ENCODE results near the gene NUP62.

NUP62 gene

GRCh38 chr19:49887037-49887664 is 42.2 kb downstream of the NUP62 start:
- no peak for DNase-seq (ENCODE audit: low read depth)
- no peak for TF ChIP-seq CTCF (conservative IDR thresholded peaks at IDR 0.05; ENCODE audit: control insufficient read depth, insufficient read depth, low read depth, low read length)
- no peak overlapping the region for H3K4me3 ChIP-seq (ENCODE audit: control insufficient read depth, low read depth, low read length)

- no peak for TF ChIP-seq CTCF (conservative IDR thresholded peaks at IDR 0.05; ENCODE audit: control insufficient read depth, insufficient read depth, low read depth, low read length)
- H3K4me3 ChIP-seq (ENCODE audit: control insufficient read depth, low read depth, low read length): no peak overlapping the region
- no peak for DNase-seq (ENCODE audit: low read depth)
These were observed 44.5 kb downstream of the NUP62 start for GRCh38 chr19:49884760-49885159.

GRCh38 chr19:49884109-49884508 is 45.2 kb downstream of the NUP62 start:
- no peak for TF ChIP-seq CTCF (conservative IDR thresholded peaks at IDR 0.05; ENCODE audit: control insufficient read depth, insufficient read depth, low read depth, low read length)

GRCh38 chr19:49883094-49883493 is 46.2 kb downstream of the NUP62 start:
- no peak for DNase-seq (ENCODE audit: low read depth)
- H3K4me3 ChIP-seq (ENCODE audit: control insufficient read depth, low read depth, low read length): no peak overlapping the region
- no peak for TF ChIP-seq CTCF (conservative IDR thresholded peaks at IDR 0.05; ENCODE audit: control insufficient read depth, insufficient read depth, low read depth, low read length)

More at GRCh38 chr19:49884109-49884508, 45.2 kb downstream of the NUP62 start:
- no peak overlapping the region for H3K4me3 ChIP-seq (ENCODE audit: control insufficient read depth, low read depth, low read length)
- no peak for DNase-seq (ENCODE audit: low read depth)

GRCh38 chr19:49882643-49883042 is 46.7 kb downstream of the NUP62 start:
- TF ChIP-seq CTCF (conservative IDR thresholded peaks at IDR 0.05; ENCODE audit: control insufficient read depth, insufficient read depth, low read depth, low read length): no peak
- H3K4me3 ChIP-seq (ENCODE audit: control insufficient read depth, low read depth, low read length): no peak overlapping the region
- no peak for DNase-seq (ENCODE audit: low read depth)

- DNase-seq (ENCODE audit: low read depth): peak; percentile 40
- TF ChIP-seq CTCF (conservative IDR thresholded peaks at IDR 0.05; ENCODE audit: control insufficient read depth, insufficient read depth, low read depth, low read length): no peak
- H3K4me3 ChIP-seq (ENCODE audit: control insufficient read depth, low read depth, low read length): no peak overlapping the region
These were observed 47.5 kb downstream of the NUP62 start for GRCh38 chr19:49881672-49882394.
